Trophoblast cell (in vitro differentiated cells and primary cell): ENCODE results near the gene TIMM22.
A peak's percentile ranks its signal among the peaks of the same experiment; 100 is the strongest.
"Not testable (repeated sequence)": the region's sequence is repeated elsewhere in the genome, so short reads cannot be mapped to it uniquely, and the experiment has no call there.

ENCODE experiments used
- DNase-seq, 2 donors: peaks; one replicate each; pipeline ENCODE4 v3.0.0-alpha.2; 2016
- H2AFZ ChIP-seq: 2 replicates; pipeline ENCODE4 v1.6.1; 2013; ENCODE audit warnings: low read length, moderate library complexity, mild to moderate bottlenecking; ENCODE audit not compliant: insufficient read depth, poor library complexity
- H2AK5ac ChIP-seq: 2 replicates; pipeline ENCODE4 v1.6.1; 2013; ENCODE audit warnings: mild to moderate bottlenecking, low read length
- H2BK120ac ChIP-seq: 2 replicates; pipeline ENCODE4 v1.6.1; 2013; ENCODE audit warnings: low read length, mild to moderate bottlenecking, moderate library complexity; ENCODE audit not compliant: insufficient read depth, poor library complexity
- H2BK12ac ChIP-seq: 2 replicates; pipeline ENCODE4 v1.6.1; 2013; ENCODE audit warnings: mild to moderate bottlenecking, low read length, moderate library complexity
- H2BK5ac ChIP-seq: 2 replicates; pipeline ENCODE4 v1.6.1; 2013; ENCODE audit warnings: low read length, low read depth, moderate library complexity, mild to moderate bottlenecking; ENCODE audit not compliant: poor library complexity
- H3K14ac ChIP-seq: 2 replicates; pipeline ENCODE4 v1.6.1; 2013; ENCODE audit warnings: mild to moderate bottlenecking, low read length
- H3K18ac ChIP-seq: 2 replicates; pipeline ENCODE4 v1.6.1; 2013; ENCODE audit warnings: mild to moderate bottlenecking, low read length
- H3K23ac ChIP-seq: 2 replicates; pipeline ENCODE4 v1.6.1; 2013; ENCODE audit warnings: low read length
- H3K27ac ChIP-seq: 2 replicates; pipeline ENCODE4 v1.5.1; 2013; ENCODE audit warnings: low read depth, mild to moderate bottlenecking, inconsistent platforms, low read length, moderate library complexity
- H3K27me3 ChIP-seq: 2 replicates; pipeline ENCODE4 v1.6.1; 2013; ENCODE audit warnings: inconsistent platforms, mild to moderate bottlenecking, low read length, moderate library complexity; ENCODE audit not compliant: insufficient read depth
- H3K36me3 ChIP-seq, 2 experiments: 1 replicate in 1 of 2; 2 replicates in 1 of 2; pipeline ENCODE4 v1.6.1; 2013; ENCODE audit warnings: low read length in 2 of 2, mild to moderate bottlenecking in 2 of 2, moderate library complexity in 1 of 2; ENCODE audit not compliant: insufficient read depth in 2 of 2, control insufficient read depth in 1 of 2
- H3K4ac ChIP-seq: 2 replicates; pipeline ENCODE4 v1.6.1; 2013; ENCODE audit warnings: low read depth, mild to moderate bottlenecking, low read length, moderate library complexity
- H3K4me1 ChIP-seq, 2 experiments: 1 replicate in 1 of 2; 2 replicates in 1 of 2; pipeline ENCODE4 v1.6.1; 2013; ENCODE audit warnings: low read length in 2 of 2, mild to moderate bottlenecking in 2 of 2, moderate library complexity in 1 of 2; ENCODE audit not compliant: insufficient read depth in 2 of 2, control insufficient read depth in 1 of 2
- H3K4me2 ChIP-seq: 2 replicates; pipeline ENCODE4 v1.6.1; 2013; ENCODE audit warnings: inconsistent platforms, mild to moderate bottlenecking, low read length, moderate library complexity
- H3K4me3 ChIP-seq: 2 replicates; pipeline ENCODE4 v1.5.1; 2013; ENCODE audit warnings: mild to moderate bottlenecking, low read depth, low read length, inconsistent platforms
- H3K79me1 ChIP-seq: one replicate; pipeline ENCODE4 v1.6.1; 2013; ENCODE audit warnings: low read length
- H3K79me2 ChIP-seq: 2 replicates; pipeline ENCODE4 v1.6.1; 2013; ENCODE audit warnings: low read length, mild to moderate bottlenecking; ENCODE audit not compliant: control insufficient read depth, insufficient read depth, poor library complexity
- H3K9ac ChIP-seq: 2 replicates; pipeline ENCODE4 v1.6.1; 2013; ENCODE audit warnings: mild to moderate bottlenecking, low read length
- H3K9me3 ChIP-seq: 2 replicates; pipeline ENCODE4 v1.6.1; 2013; ENCODE audit warnings: low read depth, mild to moderate bottlenecking, control low read depth, inconsistent platforms, low read length; ENCODE audit not compliant: insufficient read depth
- H4K12ac ChIP-seq: 2 replicates; pipeline ENCODE4 v1.6.1; 2013; ENCODE audit warnings: low read depth, mild to moderate bottlenecking, low read length, moderate library complexity
- H4K8ac ChIP-seq: 2 replicates; pipeline ENCODE4 v1.6.1; 2013; ENCODE audit warnings: low read depth, mild to moderate bottlenecking, low read length, moderate library complexity
- H4K91ac ChIP-seq: one replicate; pipeline ENCODE4 v1.6.1; 2013; ENCODE audit warnings: low read depth, mild to moderate bottlenecking, low read length, moderate library complexity
- WGBS: extraction: QIAGEN DNeasy Blood & Tissue Kit; methylation state at CpG from one replicate; pipeline ENCODE4 v1.1.7; 2013; ENCODE audit warnings: missing lambda C conversion rate; ENCODE audit not compliant: insufficient read length, insufficient coverage; ENCODE audit errors: extremely low coverage; 5-methylcytosine and 5-hydroxymethylcytosine counted together

TIMM22 gene

DNA sequence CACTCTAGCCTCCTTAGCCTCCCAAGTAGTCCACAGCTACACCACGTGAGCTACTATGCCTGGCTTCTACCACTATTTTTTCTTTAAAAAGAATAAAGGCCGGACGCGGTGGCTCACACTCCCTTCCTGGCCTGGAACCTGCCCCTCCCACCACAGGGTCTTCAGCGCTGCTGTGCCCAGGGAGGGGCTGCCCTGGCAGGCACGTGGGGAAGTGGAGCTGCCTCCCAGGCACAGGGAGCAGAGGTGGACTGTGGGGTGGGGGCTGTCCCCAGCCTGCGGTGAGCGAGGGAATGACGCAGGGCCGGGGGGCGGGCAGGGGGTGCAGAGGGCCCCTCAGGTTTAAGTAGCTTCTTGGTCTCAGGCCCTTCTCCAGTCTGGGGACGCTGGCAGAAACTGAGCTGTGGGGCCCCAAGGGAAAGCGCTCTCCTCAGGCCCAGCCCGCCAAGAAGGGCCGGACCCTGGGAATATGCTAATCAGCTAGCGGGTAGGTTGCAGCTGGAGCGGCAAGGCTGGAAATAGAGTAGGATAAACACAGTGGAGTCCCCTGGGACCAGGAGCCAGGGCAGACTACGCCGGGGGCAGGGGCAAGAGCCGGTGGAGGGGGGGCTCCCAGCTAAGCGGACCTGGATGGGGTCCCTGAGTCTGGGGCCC lies 46.8 kb downstream of the TIMM22 start:
- H3K23ac ChIP-seq: no peak overlapping the region
- H3K4ac ChIP-seq: no peak overlapping the region
- H3K79me1 ChIP-seq: peaks cover 1% of the 10 kb centered on the region
- H2AFZ ChIP-seq: no peak overlapping the region
- no peak overlapping the region for H3K18ac ChIP-seq
- H3K4me2 ChIP-seq: no peak overlapping the region
- no peak overlapping the region for H2BK5ac ChIP-seq
- no peak overlapping the region for H3K4me3 ChIP-seq
- H3K9ac ChIP-seq: no peak overlapping the region
- DNase-seq: no peak
- H3K36me3 ChIP-seq: peaks cover 14 to 18% of the 10 kb centered on the region in 2 experiments
- H3K27ac ChIP-seq: no peak overlapping the region
- no CpG with 5 or more reads among the region's 21 CpGs for WGBS
- H2AK5ac ChIP-seq: no peak overlapping the region
- H2BK12ac ChIP-seq: no peak overlapping the region
- H4K8ac ChIP-seq: no peak overlapping the region
- peaks cover 5% of the 10 kb centered on the region for H3K9me3 ChIP-seq
- H4K12ac ChIP-seq: no peak overlapping the region
- no peaks in the 10 kb centered on the region for H3K27me3 ChIP-seq
- no peaks in the 10 kb centered on the region for H3K79me2 ChIP-seq
- H3K14ac ChIP-seq: no peak overlapping the region
- H2BK120ac ChIP-seq: no peak overlapping the region
- no peak overlapping the region for H4K91ac ChIP-seq
- H3K4me1 ChIP-seq: peaks cover 11 to 12% of the 10 kb centered on the region in 2 experiments

DNA sequence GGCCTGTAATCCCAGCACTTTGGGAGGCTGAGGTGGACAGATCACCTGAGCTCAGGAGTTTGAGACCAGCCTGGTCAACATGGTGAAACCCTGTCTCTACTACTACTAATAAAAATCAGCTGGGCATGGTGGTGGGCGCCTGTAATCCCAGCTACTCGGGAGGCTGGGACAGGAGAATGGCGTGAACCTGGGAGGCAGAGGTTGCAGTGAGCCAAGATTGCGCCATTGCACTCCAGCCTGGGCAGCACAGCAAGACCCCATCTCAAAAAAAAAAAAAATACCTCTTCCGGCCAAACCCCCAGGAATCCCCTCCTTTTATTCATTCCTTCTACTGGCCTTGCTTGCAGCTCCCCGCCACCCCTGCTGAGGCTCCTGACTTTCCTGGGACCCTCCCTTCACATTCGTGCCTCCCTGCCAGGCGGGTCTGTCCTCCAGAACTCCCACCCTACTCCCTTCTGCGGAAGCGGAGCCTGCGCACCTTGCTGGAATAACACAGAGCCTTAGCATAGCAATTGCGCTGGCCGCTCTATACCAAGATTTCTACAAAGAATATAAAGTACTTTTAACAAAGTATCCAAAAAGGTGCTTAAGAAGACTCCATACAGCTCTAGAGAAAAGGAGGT lies 47.6 kb downstream of the TIMM22 start:
- not testable (repeated sequence) for H3K4ac ChIP-seq, H3K4me3 ChIP-seq, H2BK5ac ChIP-seq, H2BK12ac ChIP-seq, H3K18ac ChIP-seq, H2BK120ac ChIP-seq, H3K23ac ChIP-seq, H4K91ac ChIP-seq, H3K9me3 ChIP-seq, H3K79me1 ChIP-seq, H4K8ac ChIP-seq, H3K9ac ChIP-seq, H3K79me2 ChIP-seq, H3K27ac ChIP-seq, H3K27me3 ChIP-seq, H2AK5ac ChIP-seq, H3K14ac ChIP-seq, H2AFZ ChIP-seq, H3K4me2 ChIP-seq, H4K12ac ChIP-seq, DNase-seq
- Histone ChIP-seq H3K36me3 (peaks cover 18 to 22% of the 10 kb centered on the region in 2 experiments), H3K4me1 (peaks cover 11 to 12% of the 10 kb centered on the region in 2 experiments)
- WGBS: no CpG with 5 or more reads among the region's 13 CpGs

DNA sequence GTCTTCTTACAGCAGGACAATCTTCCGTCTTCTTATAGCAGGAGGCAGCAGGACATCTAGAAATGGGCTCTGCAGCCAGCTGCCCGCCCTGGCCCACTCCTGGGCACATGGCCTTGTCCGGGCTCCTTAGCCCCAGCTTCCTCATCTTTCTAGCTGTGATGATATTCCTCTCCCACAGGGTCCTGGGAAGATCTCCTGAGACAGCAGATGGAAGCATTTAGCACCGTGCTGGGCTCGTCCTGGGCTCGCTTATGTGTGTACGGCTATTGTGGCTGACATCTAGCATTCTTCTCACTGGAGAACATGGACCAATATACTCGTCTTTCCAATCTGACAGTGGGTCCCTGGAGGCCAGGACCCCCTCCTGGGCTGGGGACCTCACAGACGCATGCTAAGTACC lies 48.5 kb downstream of the TIMM22 start:
- no peak for DNase-seq
- Histone ChIP-seq H2BK120ac (no peak overlapping the region), H3K9me3 (peaks cover 5% of the 10 kb centered on the region), H3K4me2 (no peak overlapping the region), H3K79me1 (peaks cover 1% of the 10 kb centered on the region), H3K79me2 (no peaks in the 10 kb centered on the region), H3K18ac (no peak overlapping the region), H3K4me3 (no peak overlapping the region), H4K91ac (no peak overlapping the region), H2BK12ac (no peak overlapping the region), H4K12ac (no peak overlapping the region), H2AK5ac (no peak overlapping the region), H4K8ac (no peak overlapping the region), H3K27ac (no peak overlapping the region), H3K4me1 (peaks cover 11 to 12% of the 10 kb centered on the region in 2 experiments), H2AFZ (no peak overlapping the region), H3K4ac (no peak overlapping the region), H2BK5ac (no peak overlapping the region), H3K14ac (no peak overlapping the region), H3K36me3 (peaks cover 26 to 32% of the 10 kb centered on the region in 2 experiments), H3K27me3 (no peaks in the 10 kb centered on the region), H3K9ac (no peak overlapping the region), H3K23ac (no peak overlapping the region)
- WGBS: no CpG with 5 or more reads among the region's 9 CpGs

DNA sequence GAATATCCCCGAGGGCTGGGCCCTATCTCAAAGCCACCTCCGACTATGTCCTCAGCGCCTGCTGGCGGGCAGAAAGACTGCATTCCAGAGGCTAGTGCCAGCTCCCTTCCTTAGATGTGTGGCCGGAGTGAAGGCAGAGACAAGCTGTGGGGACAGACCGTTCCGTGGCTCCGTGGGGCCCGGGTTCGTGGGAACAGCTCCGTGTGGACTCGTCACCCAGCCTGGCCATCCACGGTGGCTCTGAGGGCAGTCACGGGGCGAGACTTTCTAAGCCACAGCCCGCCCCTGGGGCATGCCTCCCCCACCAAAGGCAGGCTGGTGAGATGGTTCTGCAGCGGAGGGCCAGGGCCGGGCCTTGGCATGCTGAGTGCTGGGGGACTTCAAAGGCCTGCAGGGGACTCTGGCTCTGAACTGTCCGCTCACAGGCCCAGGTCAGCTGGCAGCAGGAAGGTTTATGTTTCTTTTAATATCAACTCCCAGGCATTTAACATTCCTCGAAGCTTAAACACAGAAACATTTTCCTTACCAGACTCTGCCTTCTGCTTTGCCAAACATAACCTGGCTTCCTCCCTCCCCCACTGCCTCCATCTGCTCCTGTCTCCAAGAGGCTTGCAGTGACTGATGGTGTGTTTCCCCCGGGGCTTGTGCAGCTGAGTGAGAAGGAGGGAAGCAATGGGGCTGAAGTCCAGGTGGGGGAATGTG lies 50.4 kb downstream of the TIMM22 start:
- no peak overlapping the region for H4K8ac ChIP-seq
- H3K4me1 ChIP-seq: peaks cover 11 to 12% of the 10 kb centered on the region in 2 experiments
- no peak overlapping the region for H3K4me2 ChIP-seq
- peaks cover 24 to 29% of the 10 kb centered on the region in 2 experiments for H3K36me3 ChIP-seq
- H2AFZ ChIP-seq: no peak overlapping the region
- no peak overlapping the region for H2BK120ac ChIP-seq
- peaks cover 3% of the 10 kb centered on the region for H3K9me3 ChIP-seq
- H3K14ac ChIP-seq: no peak overlapping the region
- no peak overlapping the region for H3K18ac ChIP-seq
- no peak overlapping the region for H3K23ac ChIP-seq
- H2BK5ac ChIP-seq: no peak overlapping the region
- no peak overlapping the region for H2BK12ac ChIP-seq
- H2AK5ac ChIP-seq: no peak overlapping the region
- no peak overlapping the region for H4K12ac ChIP-seq
- H3K79me2 ChIP-seq: no peaks in the 10 kb centered on the region
- H3K4me3 ChIP-seq: no peak overlapping the region
- no peak overlapping the region for H4K91ac ChIP-seq
- H3K79me1 ChIP-seq: peaks cover 1% of the 10 kb centered on the region
- no peaks in the 10 kb centered on the region for H3K27me3 ChIP-seq
- WGBS: no CpG with 5 or more reads among the region's 21 CpGs
- H3K9ac ChIP-seq: no peak overlapping the region
- H3K4ac ChIP-seq: no peak overlapping the region
- H3K27ac ChIP-seq: no peak overlapping the region
- peak in 1 of 2 donors; percentile 60 for DNase-seq
